ENCODE results near the gene MYBBP1A.

GRCh38 chr17:4506892-4507291, 48.3 kb downstream of the MYBBP1A start:
- TF ChIP-seq CTCF (conservative IDR thresholded peaks at IDR 0.05; ENCODE audit: low read depth, low read length): no peak
- TF ChIP-seq RFX5 (IDR thresholded peaks at IDR 0.05; ENCODE audit: low read depth, low read length): no peak
